GM19463 (cell line): ENCODE results near the gene DIS3L2.
"Not testable (repeated sequence)": the region's sequence is repeated elsewhere in the genome, so short reads cannot be mapped to it uniquely, and the experiment has no call there.

ENCODE experiments used
- ATAC-seq: cut with Tn5 transposase; IDR thresholded peaks from one replicate; pipeline ENCODE4 v1.9.1; 2021; ENCODE audit warnings: mild to moderate bottlenecking, moderate library complexity; ENCODE audit not compliant: unreplicated experiment

The DIS3L2 gene

DNA sequence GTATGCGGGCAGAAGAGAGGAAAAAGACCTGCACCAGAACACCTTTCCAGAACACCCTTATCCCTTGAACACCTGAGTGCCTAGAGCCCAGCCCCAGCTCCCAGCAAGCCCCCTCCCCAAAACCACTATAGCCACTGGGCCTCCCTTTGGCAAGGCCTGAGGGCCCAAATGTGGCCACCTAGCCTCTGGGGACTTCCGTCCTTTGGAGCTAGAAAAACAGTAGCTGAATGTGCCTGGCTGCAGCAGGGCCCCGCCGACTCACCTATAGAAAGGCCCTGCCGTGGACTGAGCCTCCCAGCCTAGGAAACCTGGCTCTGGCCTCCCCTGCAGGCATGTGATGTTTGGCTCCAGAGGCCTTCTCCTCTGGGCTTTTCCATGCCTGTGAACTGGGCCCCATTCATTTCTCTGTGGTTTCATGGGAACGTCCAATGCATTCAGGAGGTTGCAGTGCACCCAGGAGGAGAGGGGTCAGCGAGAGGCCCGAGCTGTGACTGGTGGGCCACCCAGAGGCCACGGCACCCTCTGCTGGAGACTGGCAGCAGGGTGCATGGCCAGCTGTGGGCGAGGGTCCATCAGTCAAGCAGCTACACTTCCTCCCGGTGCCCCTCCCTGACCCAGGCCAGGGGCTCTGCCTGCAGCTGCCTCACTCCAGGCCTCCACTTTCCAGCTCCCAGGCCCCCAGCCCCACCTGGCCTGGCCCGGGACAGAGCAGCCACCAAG lies 401.7 kb downstream of the DIS3L2 start:
- ATAC-seq: not testable (repeated sequence)

GRCh38 chr2:232363784-232364615 lies 402.5 kb downstream of the DIS3L2 start:
- ATAC-seq: peak; percentile 48

DNA sequence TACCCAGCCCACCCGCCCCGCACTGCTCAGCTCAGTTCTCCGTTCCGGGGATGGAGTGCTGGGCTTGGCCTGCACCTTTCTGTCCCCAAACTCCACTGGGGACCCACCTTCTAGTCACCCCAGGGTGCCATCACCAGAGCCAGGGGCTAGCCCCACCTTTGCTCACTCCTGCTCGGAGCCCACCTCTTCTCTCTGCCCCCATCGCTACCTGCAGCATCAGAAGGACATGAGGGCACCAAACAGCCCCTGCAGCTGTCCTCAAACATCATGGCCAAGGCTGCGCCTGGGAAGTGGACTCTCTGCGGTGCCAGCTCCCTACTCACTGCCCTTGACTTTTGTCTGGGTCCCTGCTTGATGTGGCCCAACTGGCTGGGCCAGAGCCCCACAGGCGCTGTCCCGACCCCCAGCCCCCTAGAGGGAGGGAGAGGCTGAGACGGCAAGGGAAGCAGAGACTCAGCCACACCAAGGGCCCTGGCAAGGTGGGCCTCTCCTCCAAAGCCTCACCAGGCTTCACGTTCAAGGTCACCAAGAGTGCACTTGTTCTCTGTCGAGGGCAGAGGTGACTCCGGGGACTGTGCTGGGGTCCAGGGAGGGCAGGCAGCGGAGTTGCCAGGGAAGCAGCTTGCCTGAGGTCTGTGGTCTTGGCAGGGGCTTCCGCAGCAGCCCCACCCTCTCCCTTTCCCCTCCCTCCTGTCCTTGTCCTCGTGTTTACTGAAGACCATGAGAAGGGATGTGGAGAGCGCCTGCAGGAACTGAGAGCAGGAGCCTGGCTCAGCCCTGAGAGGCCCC lies 403.5 kb downstream of the DIS3L2 start:
- ATAC-seq: not testable (repeated sequence)

DNA sequence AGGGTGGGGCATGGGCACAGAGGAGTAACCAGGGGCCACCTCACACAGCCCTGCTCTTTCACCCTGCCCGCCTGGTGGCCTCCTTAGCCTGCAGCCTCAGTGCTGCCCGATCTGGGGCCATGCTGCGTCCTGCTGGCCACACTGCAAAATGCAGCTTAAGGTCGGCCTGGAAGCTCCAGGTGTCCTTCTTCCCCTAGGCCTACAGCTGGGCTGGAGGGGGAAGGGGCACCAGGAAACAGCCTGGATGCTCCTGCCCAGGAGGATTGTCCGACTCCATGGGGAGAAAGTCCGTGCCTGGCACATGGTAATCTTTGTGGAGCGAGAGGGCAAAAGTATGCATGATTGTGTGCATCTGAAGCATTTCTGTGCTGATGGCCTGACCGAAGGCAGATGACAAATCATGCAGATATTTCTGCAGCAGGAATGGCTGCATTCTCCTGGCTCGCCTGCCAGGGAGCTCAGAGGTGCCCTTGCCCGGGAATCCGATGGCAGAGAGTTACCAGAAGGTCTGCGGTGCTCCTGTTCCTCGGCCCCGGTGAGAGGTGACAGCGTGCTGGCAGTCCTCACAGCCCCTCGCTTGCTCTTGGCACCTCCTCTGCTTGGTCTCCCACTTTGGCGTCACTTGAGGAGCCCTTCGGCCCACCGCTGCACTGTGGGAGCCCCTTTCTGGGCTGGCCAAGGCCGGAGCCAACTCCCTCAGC lies 404.3 kb downstream of the DIS3L2 start:
- no peak for ATAC-seq

DNA sequence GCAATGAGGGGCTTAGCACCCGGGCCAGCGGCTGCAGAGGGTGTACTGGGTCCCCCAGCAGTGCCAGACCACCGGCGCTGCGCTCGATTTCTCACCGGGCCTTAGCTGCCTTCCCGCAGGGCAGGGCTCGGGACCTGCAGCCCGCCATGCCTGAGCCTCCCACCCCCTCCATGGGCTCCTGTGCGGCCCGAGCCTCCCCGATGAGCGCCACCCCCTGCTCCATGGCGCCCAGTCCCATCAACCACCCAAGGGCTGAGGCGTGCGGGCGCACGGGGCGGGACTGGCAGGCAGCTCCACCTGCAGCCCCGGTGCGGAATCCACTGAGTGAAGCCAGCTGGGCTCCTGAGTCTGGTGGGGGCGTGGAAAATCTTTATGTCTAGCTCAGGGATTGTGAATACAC lies 404.9 kb downstream of the DIS3L2 start:
- ATAC-seq: not testable (repeated sequence)

DNA sequence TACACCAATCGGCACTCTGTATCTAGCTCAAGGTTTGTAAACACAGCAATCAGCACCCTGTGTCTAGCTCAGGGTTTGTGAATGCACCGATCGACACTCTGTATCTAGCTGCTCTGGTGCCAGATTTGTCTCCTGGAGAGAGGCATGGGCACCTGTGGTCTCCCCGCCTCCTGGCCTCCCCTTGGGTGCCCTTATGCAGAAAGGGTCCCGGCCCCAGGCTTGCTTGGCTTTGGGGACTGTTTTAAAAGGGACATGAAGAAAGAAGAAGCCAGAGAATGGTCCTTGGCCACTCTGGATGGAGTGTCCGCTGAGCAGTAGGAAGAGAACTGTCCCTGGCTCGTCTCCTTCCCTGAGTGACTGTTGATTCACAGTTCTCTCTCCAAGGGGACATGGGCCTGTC lies 405.5 kb downstream of the DIS3L2 start:
- no peak for ATAC-seq

DNA sequence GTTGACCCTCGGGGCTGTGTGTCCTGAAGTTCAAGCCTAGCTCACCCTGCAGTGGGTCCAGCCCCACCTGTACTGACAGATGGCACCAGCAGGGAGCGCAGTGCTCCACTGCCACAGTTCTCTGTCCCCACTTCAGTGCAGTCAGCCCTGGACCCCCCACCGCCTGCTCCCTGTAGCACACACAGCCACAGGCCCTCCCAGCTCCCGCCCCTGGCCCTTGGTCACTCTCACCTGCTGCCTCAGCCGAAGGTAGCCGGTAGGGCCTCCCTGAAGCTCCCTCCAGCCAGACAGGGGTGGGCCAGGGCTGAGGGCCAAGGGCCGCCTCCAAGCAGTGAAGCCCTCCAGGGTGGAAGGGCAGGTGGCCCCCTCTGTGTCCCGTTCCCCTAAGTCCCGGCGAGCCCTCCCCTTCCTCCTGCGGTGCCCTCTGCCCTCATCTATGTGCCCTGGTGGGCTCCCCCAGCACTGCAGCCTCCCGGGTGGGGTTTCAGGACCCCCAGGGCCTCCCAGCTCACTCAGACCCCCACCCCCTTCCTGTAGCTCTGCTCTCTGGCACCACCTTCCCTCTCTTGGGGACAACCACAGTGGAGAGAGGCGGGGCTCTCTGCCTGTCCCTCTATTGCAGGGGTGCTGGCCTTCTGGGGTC lies 406.2 kb downstream of the DIS3L2 start:
- no peak for ATAC-seq

GRCh38 chr2:232368311-232368731 lies 406.8 kb downstream of the DIS3L2 start:
- no peak for ATAC-seq

DNA sequence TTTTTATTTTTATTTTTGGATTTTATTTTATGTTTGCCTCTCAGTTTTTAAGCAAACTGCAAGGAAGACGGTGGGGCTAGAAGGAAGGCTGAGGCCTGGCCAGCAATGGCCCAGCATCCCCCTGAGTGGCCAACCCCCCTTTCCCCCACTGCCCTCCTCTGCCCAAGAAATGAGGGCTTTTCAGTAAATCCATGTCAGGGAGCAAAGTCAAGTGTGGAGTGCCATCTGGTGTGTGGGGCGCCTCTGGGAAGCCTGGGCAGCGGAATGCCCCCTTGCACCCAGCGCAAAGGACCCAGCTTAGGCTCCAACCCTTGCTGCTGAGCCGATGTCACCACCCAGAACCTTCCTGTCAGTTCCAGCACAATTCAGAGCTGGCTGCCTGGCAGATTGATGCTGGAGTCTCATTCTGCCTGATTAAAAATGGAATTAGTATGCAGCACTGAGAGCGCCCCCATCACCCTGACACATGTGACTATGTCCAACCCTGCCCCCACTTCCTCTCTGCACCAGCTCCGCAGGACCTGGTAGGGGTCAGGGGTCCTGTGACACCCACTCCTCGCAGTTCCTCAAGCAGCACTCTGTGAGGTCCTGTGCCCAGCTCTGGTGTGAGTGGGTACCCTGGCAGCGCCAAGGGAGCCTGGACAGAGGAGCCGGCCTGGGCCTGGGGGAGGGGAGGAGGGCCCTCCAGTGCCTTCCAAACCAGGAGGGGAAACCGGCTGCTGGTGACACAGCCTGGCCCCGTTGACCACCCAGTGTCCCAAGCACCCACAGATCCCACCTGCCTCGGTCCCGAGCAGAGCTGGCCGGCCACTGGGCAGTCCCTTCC lies 407.8 kb downstream of the DIS3L2 start:
- no peak for ATAC-seq

GRCh38 chr2:232370007-232370406 lies 408.5 kb downstream of the DIS3L2 start:
- ATAC-seq: not testable (repeated sequence)

GRCh38 chr2:232372231-232373208 lies 411.0 kb downstream of the DIS3L2 start:
- ATAC-seq: no peak

DNA sequence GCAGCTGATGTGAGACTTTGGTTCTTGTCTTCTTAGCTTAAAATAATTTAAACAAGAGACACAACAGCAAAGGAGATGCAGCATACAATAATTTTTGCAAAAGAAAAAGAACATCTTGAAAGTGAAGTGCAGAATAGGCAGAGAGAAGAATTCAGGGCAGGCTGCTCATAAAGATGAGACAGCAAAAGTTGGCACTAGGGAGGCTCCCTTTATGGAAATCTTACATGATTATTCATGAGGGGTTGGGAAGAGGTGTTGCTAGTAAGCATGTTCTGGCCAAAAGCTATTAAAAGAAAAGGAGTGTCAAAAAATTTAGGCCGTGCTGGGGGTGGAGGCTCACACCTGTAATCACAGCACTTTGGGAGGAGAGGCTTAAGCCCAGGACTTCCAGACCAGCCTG lies 412.8 kb downstream of the DIS3L2 start:
- no peak for ATAC-seq

DNA sequence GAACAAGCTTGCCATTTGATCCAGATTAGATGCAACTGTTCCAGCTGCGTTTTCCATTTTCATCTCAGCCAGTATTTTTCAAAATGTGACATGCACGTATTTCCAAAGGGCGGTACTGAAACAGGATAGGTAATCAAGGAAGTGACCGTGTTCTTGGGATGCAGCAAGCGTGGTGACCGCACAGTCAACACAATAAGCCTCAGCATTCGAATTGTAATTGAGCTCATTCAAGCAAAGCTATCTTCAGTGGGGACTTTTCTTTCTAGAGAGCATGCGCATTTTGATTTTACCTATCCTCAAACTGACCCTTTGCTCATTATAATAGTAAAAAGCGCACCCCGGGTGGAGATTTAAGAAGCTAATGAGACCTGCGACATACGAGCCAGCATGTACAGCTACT lies 413.7 kb downstream of the DIS3L2 start:
- no peak for ATAC-seq

DNA sequence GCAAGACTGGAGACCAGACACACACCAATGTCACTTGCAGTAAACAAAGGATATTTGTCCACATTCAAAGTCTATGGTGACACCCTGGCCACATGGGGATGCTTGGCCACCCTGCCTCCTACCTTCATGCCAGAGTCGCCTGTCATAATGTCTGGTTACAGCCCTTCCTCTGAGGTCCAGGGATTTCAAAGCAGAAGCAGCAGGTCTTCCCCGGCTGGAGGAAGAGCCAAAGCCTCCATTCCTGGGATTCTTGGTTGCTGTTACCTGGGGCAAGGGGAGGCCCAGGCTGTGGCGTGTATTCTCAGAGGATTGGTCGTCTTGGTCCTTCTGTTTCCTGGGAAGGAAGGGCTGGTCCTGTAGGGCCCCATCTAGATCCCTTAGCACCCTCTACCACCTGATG lies 414.7 kb downstream of the DIS3L2 start:
- no peak for ATAC-seq

GRCh38 chr2:232376713-232377112 lies 415.2 kb downstream of the DIS3L2 start:
- ATAC-seq: no peak

DNA sequence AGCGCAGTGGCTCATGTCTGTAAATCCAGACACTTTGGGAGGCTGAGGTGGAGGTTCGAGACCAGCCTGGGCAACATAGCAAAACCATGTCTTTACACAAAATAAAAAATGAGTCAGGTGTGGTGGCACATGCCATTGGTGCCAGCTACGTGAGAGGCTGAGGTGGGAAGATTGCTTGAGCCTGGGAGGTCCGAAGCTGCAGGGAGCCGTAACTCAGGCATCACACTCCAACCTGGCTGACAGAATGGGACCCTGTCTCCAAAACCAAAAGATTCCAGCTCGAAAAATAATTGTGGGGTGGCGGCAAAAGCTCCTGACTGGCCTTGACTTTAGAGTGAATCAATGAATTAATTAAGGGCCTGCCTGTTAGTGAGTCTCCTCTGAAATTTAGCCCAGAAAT lies 415.8 kb downstream of the DIS3L2 start:
- no peak for ATAC-seq

DNA sequence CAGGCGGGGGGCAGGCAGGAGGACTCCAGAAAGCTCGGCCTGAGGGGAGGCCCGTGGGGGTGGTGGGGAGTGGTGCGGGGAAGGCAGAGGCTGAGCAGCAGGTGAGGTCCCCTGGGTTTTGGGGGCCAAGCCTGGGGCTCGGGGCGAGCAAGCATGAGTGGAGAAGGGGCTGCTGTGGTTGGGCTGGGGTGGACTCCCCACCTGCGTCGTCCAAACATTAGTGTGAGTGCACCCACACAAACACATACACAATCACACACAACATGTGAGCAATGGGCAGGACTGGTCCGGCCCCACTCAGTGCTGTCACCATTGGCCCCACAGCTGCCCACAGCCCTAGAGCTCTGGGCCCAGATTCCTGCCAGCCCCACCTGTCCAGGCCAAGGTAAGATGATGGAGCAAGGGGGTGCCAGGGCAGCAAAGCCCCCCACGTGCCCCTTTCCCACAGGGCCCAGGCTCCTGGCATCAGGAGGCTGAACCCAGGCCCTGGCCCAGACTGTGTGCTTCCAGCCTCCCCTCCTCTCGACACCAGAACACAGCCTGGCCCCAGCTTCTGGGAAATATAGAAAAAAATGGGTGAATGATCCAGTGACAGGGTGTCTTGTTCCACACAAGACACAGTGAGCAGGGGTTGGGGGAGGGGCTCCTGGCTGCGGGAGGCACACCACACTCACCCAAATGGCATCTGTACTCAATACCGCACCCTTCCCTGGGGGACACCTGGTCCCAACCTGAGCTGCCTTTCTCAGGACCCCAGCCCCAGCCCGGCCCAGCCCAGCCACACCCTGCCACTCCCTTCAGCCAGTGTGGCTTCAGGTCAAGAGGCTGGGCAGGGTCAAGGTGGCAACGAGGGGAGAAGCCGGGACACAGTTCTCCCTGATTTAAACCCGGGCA lies 416.6 kb downstream of the DIS3L2 start:
- no peak for ATAC-seq
